Measurements from ENCODE around the gene FKBP15. TPM values are rescaled to one million over a fixed set of nuclear protein-coding genes. Genes with fewer than 3 reads are reported as not detected.

FKBP15 gene
- polyA plus RNA-seq, 1 donor from 2014 or later, result 12.1 TPM

DNA sequence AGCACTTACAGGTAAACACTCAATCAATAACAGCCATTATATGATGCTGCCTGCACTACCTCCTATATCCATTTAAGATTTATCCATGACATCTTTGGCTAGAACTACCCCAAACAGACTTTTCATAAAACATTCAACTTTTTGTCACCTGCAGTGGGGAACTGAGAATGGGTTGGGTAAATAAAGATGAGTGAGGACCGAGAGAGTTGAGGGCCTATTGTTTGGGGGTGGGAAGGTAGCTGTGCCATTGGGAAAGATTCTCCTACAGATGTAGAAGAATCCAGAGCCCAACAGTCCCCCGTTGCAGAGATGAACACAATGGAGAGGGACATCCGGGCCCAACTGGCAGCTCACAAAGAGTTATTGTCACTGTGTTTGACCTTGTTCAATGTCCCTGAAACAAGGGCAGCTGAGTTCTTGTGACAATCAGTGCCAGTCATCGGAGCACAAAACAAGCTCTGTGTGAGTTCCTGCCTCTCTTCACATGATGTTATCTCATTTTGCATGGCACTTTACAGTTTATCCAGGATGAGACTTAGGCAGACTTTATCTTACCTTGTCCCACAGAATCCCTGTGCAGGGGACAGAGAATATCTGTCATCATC is 81.8 kb downstream of the FKBP15 start:
- TF ChIP-seq RAD21 (conservative IDR thresholded peaks at IDR 0.05), result no peak
- TF ChIP-seq TAF1 (IDR thresholded peaks at IDR 0.05; ENCODE audit: low read depth), result no peak
- TF ChIP-seq POLR2AphosphoS5 (IDR thresholded peaks at IDR 0.05), result no peak
- TF ChIP-seq EZH2 (IDR thresholded peaks at IDR 0.05; ENCODE audit: borderline replicate concordance, insufficient read depth, low read length, poor library complexity, severe bottlenecking), result no peak
- TF ChIP-seq, protein P1, sequence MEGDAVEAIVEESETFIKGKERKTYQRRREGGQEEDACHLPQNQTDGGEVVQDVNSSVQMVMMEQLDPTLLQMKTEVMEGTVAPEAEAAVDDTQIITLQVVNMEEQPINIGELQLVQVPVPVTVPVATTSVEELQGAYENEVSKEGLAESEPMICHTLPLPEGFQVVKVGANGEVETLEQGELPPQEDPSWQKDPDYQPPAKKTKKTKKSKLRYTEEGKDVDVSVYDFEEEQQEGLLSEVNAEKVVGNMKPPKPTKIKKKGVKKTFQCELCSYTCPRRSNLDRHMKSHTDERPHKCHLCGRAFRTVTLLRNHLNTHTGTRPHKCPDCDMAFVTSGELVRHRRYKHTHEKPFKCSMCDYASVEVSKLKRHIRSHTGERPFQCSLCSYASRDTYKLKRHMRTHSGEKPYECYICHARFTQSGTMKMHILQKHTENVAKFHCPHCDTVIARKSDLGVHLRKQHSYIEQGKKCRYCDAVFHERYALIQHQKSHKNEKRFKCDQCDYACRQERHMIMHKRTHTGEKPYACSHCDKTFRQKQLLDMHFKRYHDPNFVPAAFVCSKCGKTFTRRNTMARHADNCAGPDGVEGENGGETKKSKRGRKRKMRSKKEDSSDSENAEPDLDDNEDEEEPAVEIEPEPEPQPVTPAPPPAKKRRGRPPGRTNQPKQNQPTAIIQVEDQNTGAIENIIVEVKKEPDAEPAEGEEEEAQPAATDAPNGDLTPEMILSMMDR (IDR thresholded peaks at IDR 0.05; ENCODE audit: poor library complexity, severe bottlenecking), result no peak
- TF ChIP-seq EP300 (conservative IDR thresholded peaks at IDR 0.05; ENCODE audit: poor library complexity, severe bottlenecking), result no peak
- TF ChIP-seq, protein P2, sequence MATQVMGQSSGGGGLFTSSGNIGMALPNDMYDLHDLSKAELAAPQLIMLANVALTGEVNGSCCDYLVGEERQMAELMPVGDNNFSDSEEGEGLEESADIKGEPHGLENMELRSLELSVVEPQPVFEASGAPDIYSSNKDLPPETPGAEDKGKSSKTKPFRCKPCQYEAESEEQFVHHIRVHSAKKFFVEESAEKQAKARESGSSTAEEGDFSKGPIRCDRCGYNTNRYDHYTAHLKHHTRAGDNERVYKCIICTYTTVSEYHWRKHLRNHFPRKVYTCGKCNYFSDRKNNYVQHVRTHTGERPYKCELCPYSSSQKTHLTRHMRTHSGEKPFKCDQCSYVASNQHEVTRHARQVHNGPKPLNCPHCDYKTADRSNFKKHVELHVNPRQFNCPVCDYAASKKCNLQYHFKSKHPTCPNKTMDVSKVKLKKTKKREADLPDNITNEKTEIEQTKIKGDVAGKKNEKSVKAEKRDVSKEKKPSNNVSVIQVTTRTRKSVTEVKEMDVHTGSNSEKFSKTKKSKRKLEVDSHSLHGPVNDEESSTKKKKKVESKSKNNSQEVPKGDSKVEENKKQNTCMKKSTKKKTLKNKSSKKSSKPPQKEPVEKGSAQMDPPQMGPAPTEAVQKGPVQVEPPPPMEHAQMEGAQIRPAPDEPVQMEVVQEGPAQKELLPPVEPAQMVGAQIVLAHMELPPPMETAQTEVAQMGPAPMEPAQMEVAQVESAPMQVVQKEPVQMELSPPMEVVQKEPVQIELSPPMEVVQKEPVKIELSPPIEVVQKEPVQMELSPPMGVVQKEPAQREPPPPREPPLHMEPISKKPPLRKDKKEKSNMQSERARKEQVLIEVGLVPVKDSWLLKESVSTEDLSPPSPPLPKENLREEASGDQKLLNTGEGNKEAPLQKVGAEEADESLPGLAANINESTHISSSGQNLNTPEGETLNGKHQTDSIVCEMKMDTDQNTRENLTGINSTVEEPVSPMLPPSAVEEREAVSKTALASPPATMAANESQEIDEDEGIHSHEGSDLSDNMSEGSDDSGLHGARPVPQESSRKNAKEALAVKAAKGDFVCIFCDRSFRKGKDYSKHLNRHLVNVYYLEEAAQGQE (IDR thresholded peaks at IDR 0.05; ENCODE audit: borderline replicate concordance), result no peak
- no peak for TF ChIP-seq MXI1 (conservative IDR thresholded peaks at IDR 0.05; ENCODE audit: poor library complexity, severe bottlenecking)
- no peak for TF ChIP-seq SMC3 (conservative IDR thresholded peaks at IDR 0.05; ENCODE audit: poor library complexity)
- no peak overlapping the region for H3K27ac ChIP-seq (ENCODE audit: low read length)
- peaks cover 2% of the 10 kb centered on the region for H3K27me3 ChIP-seq (ENCODE audit: insufficient read depth, low read depth, low read length)
- no peaks in the 10 kb centered on the region for H3K9me3 ChIP-seq (ENCODE audit: low read length)
- H3K4me2 ChIP-seq (ENCODE audit: low read length), result no peak overlapping the region
- H3K79me2 ChIP-seq (replicated peaks; ENCODE audit: insufficient read depth, low read length), result no peaks in the 10 kb centered on the region
- H3K4me3 ChIP-seq (ENCODE audit: low read length), result no peak overlapping the region
- H4K20me1 ChIP-seq (ENCODE audit: insufficient read depth), result no peaks in the 10 kb centered on the region
- H2AFZ ChIP-seq (ENCODE audit: low read depth, low read length), result no peak overlapping the region
- H3K9me2 ChIP-seq (ENCODE audit: insufficient read depth, low read length), result no peaks in the 10 kb centered on the region
- no peak overlapping the region for H3K9ac ChIP-seq (ENCODE audit: low read length)
- no peaks in the 10 kb centered on the region for H3K36me3 ChIP-seq (ENCODE audit: insufficient read depth, low read length)
- H3F3A ChIP-seq (ENCODE audit: insufficient read depth, low read length, poor library complexity, severe bottlenecking), result no peaks in the 10 kb centered on the region

DNA sequence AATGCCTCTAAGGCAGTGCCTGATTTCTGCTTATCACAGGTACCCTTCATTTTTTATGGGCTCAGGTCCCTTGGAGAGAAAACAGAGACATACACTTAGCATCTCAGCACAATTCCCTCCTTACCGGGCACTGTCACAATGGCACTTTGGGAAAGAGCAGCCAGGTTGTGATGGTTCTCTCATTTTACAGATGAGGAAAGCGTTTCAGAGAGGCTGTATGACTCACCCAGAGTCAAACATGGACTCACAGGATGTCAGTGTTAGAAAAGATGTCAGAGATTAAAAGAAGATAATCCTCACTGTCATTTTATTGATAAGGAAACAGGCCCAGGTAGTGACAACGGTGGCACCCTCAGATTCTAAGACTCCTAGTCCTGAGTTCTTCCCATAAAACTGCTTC is 82.3 kb downstream of the FKBP15 start:
- Histone ChIP-seq H3K9ac (ENCODE audit: low read length) (no peak overlapping the region), H3K27me3 (ENCODE audit: insufficient read depth, low read depth, low read length) (peaks cover 2% of the 10 kb centered on the region), H2AFZ (ENCODE audit: low read depth, low read length) (no peak overlapping the region), H3K79me2 (replicated peaks; ENCODE audit: insufficient read depth, low read length) (no peaks in the 10 kb centered on the region), H3K9me2 (ENCODE audit: insufficient read depth, low read length) (no peaks in the 10 kb centered on the region), H3K9me3 (ENCODE audit: low read length) (no peaks in the 10 kb centered on the region), H3K36me3 (ENCODE audit: insufficient read depth, low read length) (no peaks in the 10 kb centered on the region), H3F3A (ENCODE audit: insufficient read depth, low read length, poor library complexity, severe bottlenecking) (no peaks in the 10 kb centered on the region), H3K27ac (ENCODE audit: low read length) (no peak overlapping the region), H3K4me2 (ENCODE audit: low read length) (no peak overlapping the region), H4K20me1 (ENCODE audit: insufficient read depth) (no peaks in the 10 kb centered on the region), H3K4me3 (ENCODE audit: low read length) (no peak overlapping the region)
- TF ChIP-seq EP300 (conservative IDR thresholded peaks at IDR 0.05; ENCODE audit: poor library complexity, severe bottlenecking) (no peak), SMC3 (conservative IDR thresholded peaks at IDR 0.05; ENCODE audit: poor library complexity) (no peak), TAF1 (IDR thresholded peaks at IDR 0.05; ENCODE audit: low read depth) (no peak), EZH2 (IDR thresholded peaks at IDR 0.05; ENCODE audit: borderline replicate concordance, insufficient read depth, low read length, poor library complexity, severe bottlenecking) (no peak), RAD21 (conservative IDR thresholded peaks at IDR 0.05) (no peak), MXI1 (conservative IDR thresholded peaks at IDR 0.05; ENCODE audit: poor library complexity, severe bottlenecking) (no peak), POLR2AphosphoS5 (IDR thresholded peaks at IDR 0.05) (no peak)
- TF ChIP-seq, protein P2 (IDR thresholded peaks at IDR 0.05; ENCODE audit: borderline replicate concordance), result no peak
- TF ChIP-seq, protein P1 (IDR thresholded peaks at IDR 0.05; ENCODE audit: poor library complexity, severe bottlenecking), result no peak
